C1 segment of cervical spinal cord (tissue), 14 donors: ENCODE measurements around the gene EFNA4.
"Not testable (repeated sequence)": the region's sequence is repeated elsewhere in the genome, so short reads cannot be mapped to it uniquely, and the experiment has no call there.

ENCODE experiments used
- DNase-seq, 14 donors: peaks; one replicate each; lab custom pipeline; 2025; lab: John Stamatoyannopoulos, UW

Gene EFNA4

GRCh38 chr1:155118090-155118489 is 54.5 kb downstream of the EFNA4 start:
- not testable (repeated sequence) for DNase-seq
